Skeletal muscle tissue (tissue), 4 donors: ENCODE data around the gene NDUFB4. TPM values are rescaled to one million over a fixed set of nuclear protein-coding genes. Genes with fewer than 3 reads are reported as not detected.
A peak's percentile ranks its signal among the peaks of the same experiment; 100 is the strongest.
"Not testable (repeated sequence)": the region's sequence is repeated elsewhere in the genome, so short reads cannot be mapped to it uniquely, and the experiment has no call there.

ENCODE experiments used
- H3K27ac ChIP-seq: one replicate; pipeline ENCODE4 v1.7.0; 2013; ENCODE audit warnings: mild to moderate bottlenecking, low read depth, low read length, inconsistent platforms
- H3K27me3 ChIP-seq, 3 donors: one replicate each; pipeline ENCODE4 v1.7.0; 2013; ENCODE audit warnings: low read length in 3 of 3; ENCODE audit not compliant: control insufficient read depth in 3 of 3, insufficient read depth in 3 of 3
- H3K36me3 ChIP-seq, 3 donors: one replicate each; pipeline ENCODE4 v1.7.0; 2013; ENCODE audit warnings: low read length in 3 of 3; ENCODE audit not compliant: control insufficient read depth in 3 of 3, insufficient read depth in 3 of 3
- H3K4me1 ChIP-seq, 3 donors: one replicate each; pipeline ENCODE4 v1.7.0; 2013; ENCODE audit warnings: low read length in 3 of 3, mild to moderate bottlenecking in 3 of 3; ENCODE audit not compliant: control insufficient read depth in 3 of 3, insufficient read depth in 3 of 3
- H3K4me3 ChIP-seq, 3 donors: one replicate each; pipeline ENCODE4 v1.7.0; 2013; ENCODE audit warnings: low read length in 3 of 3
- H3K9ac ChIP-seq, 3 donors: one replicate each; pipeline ENCODE4 v1.7.0; 2013; ENCODE audit warnings: low read length in 3 of 3, mild to moderate bottlenecking in 3 of 3, moderate library complexity in 2 of 3, low read depth in 1 of 3
- H3K9me3 ChIP-seq, 3 donors: one replicate each; pipeline ENCODE4 v1.7.0; 2013; ENCODE audit warnings: low read length in 3 of 3; ENCODE audit not compliant: control insufficient read depth in 3 of 3
- total RNA-seq: library from RNA; depleted of rRNA; stranded (reverse); fragments of >200 nt; gene quantifications from one replicate; pipeline ENCODE4 v1.2.3, GENCODE V29; 2014
- donor health status: Osteomylitis.

NDUFB4 gene
- total RNA-seq, 1 donor from 2014 or later = 52.7 TPM

- Histone ChIP-seq H3K9ac (no peak overlapping the region), H3K4me3 (no peak overlapping the region), H3K27me3 (no peaks in the 10 kb centered on the region), H3K27ac (no peak overlapping the region), H3K9me3 (no peaks in the 10 kb centered on the region), H3K4me1 (no peaks in the 10 kb centered on the region), H3K36me3 (peaks cover under 1 to 5% (median 2%) of the 10 kb centered on the region in 3 donors)
Observed at GRCh38 chr3:120608506-120608905, 12.4 kb downstream of the NDUFB4 start.

- Histone ChIP-seq H3K4me3 (no peak overlapping the region), H3K4me1 (no peaks in the 10 kb centered on the region), H3K27ac (no peak overlapping the region), H3K36me3 (no peaks in the 10 kb centered on the region), H3K9ac (no peak overlapping the region), H3K27me3 (no peaks in the 10 kb centered on the region), H3K9me3 (no peaks in the 10 kb centered on the region)
Observed at GRCh38 chr3:120614765-120615164, 18.6 kb downstream of the NDUFB4 start.

GRCh38 chr3:120615847-120616609, 19.9 kb downstream of the NDUFB4 start:
- no peaks in the 10 kb centered on the region for H3K27me3 ChIP-seq
- H3K4me1 ChIP-seq = no peaks in the 10 kb centered on the region
- no peaks in the 10 kb centered on the region for H3K36me3 ChIP-seq
- H3K9me3 ChIP-seq = no peaks in the 10 kb centered on the region
- no peak overlapping the region for H3K9ac ChIP-seq
- peak overlapping the region; percentile 30 for H3K27ac ChIP-seq
- no peak overlapping the region for H3K4me3 ChIP-seq

- H3K9me3 ChIP-seq, H3K9ac ChIP-seq, H3K4me3 ChIP-seq, H3K4me1 ChIP-seq, H3K36me3 ChIP-seq, H3K27me3 ChIP-seq, H3K27ac ChIP-seq: not testable (repeated sequence)
Observed at GRCh38 chr3:120616745-120617144, 20.6 kb downstream of the NDUFB4 start.

GRCh38 chr3:120622457-120622856, 26.3 kb downstream of the NDUFB4 start:
- H3K9ac ChIP-seq = no peak overlapping the region
- no peak overlapping the region for H3K4me3 ChIP-seq
- peaks cover 0 to 3% (median 0%) of the 10 kb centered on the region in 3 donors for H3K9me3 ChIP-seq
- H3K27me3 ChIP-seq = no peaks in the 10 kb centered on the region
- no peak overlapping the region for H3K27ac ChIP-seq
- no peaks in the 10 kb centered on the region for H3K4me1 ChIP-seq
- no peaks in the 10 kb centered on the region for H3K36me3 ChIP-seq

- H3K4me3 ChIP-seq = no peak overlapping the region
- no peaks in the 10 kb centered on the region for H3K36me3 ChIP-seq
- no peaks in the 10 kb centered on the region for H3K27me3 ChIP-seq
- H3K4me1 ChIP-seq = no peaks in the 10 kb centered on the region
- H3K9me3 ChIP-seq = peaks cover 0 to 3% (median 0%) of the 10 kb centered on the region in 3 donors
- H3K9ac ChIP-seq = no peak overlapping the region
- no peak overlapping the region for H3K27ac ChIP-seq
Observed at GRCh38 chr3:120622870-120623726, 27.0 kb downstream of the NDUFB4 start.

- no peak overlapping the region for H3K4me3 ChIP-seq
Observed at GRCh38 chr3:120623727-120624093, 27.6 kb downstream of the NDUFB4 start.

GRCh38 chr3:120625159-120625586, 29.0 kb downstream of the NDUFB4 start:
- Histone ChIP-seq H3K9me3 (peaks cover 0 to 3% (median 0%) of the 10 kb centered on the region in 3 donors), H3K4me3 (no peak overlapping the region), H3K27me3 (no peaks in the 10 kb centered on the region), H3K27ac (no peak overlapping the region), H3K36me3 (no peaks in the 10 kb centered on the region), H3K9ac (no peak overlapping the region), H3K4me1 (no peaks in the 10 kb centered on the region)

More at GRCh38 chr3:120623727-120624093, 27.6 kb downstream of the NDUFB4 start:
- H3K9ac ChIP-seq = no peak overlapping the region
- H3K36me3 ChIP-seq = no peaks in the 10 kb centered on the region
- H3K27ac ChIP-seq = no peak overlapping the region
- no peaks in the 10 kb centered on the region for H3K27me3 ChIP-seq
- H3K4me1 ChIP-seq = no peaks in the 10 kb centered on the region
- H3K9me3 ChIP-seq = peaks cover 0 to 3% (median 0%) of the 10 kb centered on the region in 3 donors

- Histone ChIP-seq H3K9me3 (no peaks in the 10 kb centered on the region), H3K27ac (no peak overlapping the region), H3K27me3 (no peaks in the 10 kb centered on the region), H3K9ac (no peak overlapping the region), H3K4me3 (no peak overlapping the region), H3K4me1 (peaks cover 0 to 3% (median 0%) of the 10 kb centered on the region in 3 donors), H3K36me3 (no peaks in the 10 kb centered on the region)
Observed at GRCh38 chr3:120634539-120634938, 38.4 kb downstream of the NDUFB4 start.
